Neutrophil (primary cell): ENCODE data around the gene HIVEP3.

Experiments
- H3K27ac ChIP-seq: fragments of 200-600 bp; sonication (generic); 2 replicates; pipeline ENCODE4 v1.5.1; 2016; ENCODE audit warnings: mild to moderate bottlenecking, moderate library complexity
- H3K27me3 ChIP-seq: fragments of 200-600 bp; sonication (generic); 2 replicates; pipeline ENCODE4 v1.6.0; 2016; ENCODE audit warnings: mild to moderate bottlenecking
- H3K36me3 ChIP-seq: fragments of 200-600 bp; sonication (generic); 2 replicates; pipeline ENCODE4 v1.5.1; 2017
- H3K4me1 ChIP-seq, 2 experiments: fragments of 200-600 bp in 1 of 2; sonication (generic) in 1 of 2; 1 replicate in 1 of 2; 2 replicates in 1 of 2; pipeline versions ENCODE4 v1.5.1 to v1.6.1; 2013 to 2016; ENCODE audit warnings: low read depth in 1 of 2, low read length in 1 of 2, mild to moderate bottlenecking in 1 of 2, moderate library complexity in 1 of 2; ENCODE audit not compliant: control insufficient read depth in 1 of 2, insufficient read depth in 1 of 2
- H3K4me3 ChIP-seq, 2 experiments: fragments of 200-600 bp in 1 of 2; sonication (generic) in 1 of 2; 1 replicate in 1 of 2; 2 replicates in 1 of 2; pipeline ENCODE4 v1.5.1; 2013 to 2016; ENCODE audit warnings: low read depth in 1 of 2, low read length in 1 of 2, mild to moderate bottlenecking in 1 of 2, moderate library complexity in 1 of 2
- H3K9me3 ChIP-seq: fragments of 200-600 bp; sonication (generic); 2 replicates; pipeline ENCODE4 v1.5.1; 2016
- TF ChIP-seq, protein P1 (sequence below): fragments of 200-600 bp; sonication (generic); IDR thresholded peaks from 2 replicates; pipeline ENCODE4 v1.5.1; 2016; ENCODE audit warnings: antibody characterized with exemption

The HIVEP3 gene

DNA sequence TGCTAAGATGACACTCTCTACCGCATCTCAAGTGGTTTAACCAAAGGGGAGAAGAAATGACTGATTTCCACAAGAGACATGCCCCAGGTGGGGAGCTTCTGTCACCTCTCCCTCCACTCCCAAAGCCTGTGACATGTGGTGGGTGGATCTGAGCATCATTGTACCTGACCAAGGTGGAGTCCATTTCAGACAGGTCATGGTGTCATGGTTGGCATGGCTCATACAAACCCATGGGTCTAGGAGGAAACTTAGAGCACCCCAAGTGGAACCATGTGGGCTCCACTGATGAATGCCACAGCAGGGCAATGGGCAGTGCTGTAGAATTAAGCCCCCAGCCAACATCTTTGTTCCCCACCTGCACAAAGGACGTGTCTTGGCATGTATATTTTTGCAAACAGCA, 302.7 kb downstream of the HIVEP3 start:
- H3K27ac ChIP-seq = no peak overlapping the region
- H3K9me3 ChIP-seq = no peaks in the 10 kb centered on the region
- TF ChIP-seq, protein P1, sequence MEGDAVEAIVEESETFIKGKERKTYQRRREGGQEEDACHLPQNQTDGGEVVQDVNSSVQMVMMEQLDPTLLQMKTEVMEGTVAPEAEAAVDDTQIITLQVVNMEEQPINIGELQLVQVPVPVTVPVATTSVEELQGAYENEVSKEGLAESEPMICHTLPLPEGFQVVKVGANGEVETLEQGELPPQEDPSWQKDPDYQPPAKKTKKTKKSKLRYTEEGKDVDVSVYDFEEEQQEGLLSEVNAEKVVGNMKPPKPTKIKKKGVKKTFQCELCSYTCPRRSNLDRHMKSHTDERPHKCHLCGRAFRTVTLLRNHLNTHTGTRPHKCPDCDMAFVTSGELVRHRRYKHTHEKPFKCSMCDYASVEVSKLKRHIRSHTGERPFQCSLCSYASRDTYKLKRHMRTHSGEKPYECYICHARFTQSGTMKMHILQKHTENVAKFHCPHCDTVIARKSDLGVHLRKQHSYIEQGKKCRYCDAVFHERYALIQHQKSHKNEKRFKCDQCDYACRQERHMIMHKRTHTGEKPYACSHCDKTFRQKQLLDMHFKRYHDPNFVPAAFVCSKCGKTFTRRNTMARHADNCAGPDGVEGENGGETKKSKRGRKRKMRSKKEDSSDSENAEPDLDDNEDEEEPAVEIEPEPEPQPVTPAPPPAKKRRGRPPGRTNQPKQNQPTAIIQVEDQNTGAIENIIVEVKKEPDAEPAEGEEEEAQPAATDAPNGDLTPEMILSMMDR = no peak
- no peaks in the 10 kb centered on the region for H3K27me3 ChIP-seq
- no peaks in the 10 kb centered on the region for H3K36me3 ChIP-seq
- no peaks in the 10 kb centered on the region for H3K4me1 ChIP-seq
- H3K4me3 ChIP-seq = no peak overlapping the region

DNA sequence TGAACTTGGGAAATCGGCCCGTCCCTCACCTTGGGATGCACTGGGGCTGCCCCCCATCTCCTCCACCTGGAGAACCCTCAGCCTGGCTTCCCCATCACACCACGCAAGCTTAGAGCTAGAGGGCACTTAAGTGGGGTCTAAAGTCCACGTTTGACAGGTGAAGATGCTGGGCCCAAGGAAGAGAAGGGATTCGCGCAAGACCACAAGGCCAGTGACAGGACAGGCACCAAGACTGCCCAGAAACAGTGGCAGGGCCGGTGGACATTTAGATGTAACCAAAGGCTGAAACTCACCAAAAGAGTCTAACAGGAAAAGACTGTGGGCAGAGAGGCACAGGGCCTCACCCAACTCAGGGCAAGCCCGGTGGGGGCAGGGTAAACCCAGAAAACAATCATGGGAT, 303.4 kb downstream of the HIVEP3 start:
- Histone ChIP-seq H3K4me3 (no peak overlapping the region), H3K27me3 (no peaks in the 10 kb centered on the region), H3K4me1 (no peaks in the 10 kb centered on the region), H3K36me3 (no peaks in the 10 kb centered on the region), H3K9me3 (no peaks in the 10 kb centered on the region), H3K27ac (no peak overlapping the region)
- TF ChIP-seq, protein P1 = no peak

DNA sequence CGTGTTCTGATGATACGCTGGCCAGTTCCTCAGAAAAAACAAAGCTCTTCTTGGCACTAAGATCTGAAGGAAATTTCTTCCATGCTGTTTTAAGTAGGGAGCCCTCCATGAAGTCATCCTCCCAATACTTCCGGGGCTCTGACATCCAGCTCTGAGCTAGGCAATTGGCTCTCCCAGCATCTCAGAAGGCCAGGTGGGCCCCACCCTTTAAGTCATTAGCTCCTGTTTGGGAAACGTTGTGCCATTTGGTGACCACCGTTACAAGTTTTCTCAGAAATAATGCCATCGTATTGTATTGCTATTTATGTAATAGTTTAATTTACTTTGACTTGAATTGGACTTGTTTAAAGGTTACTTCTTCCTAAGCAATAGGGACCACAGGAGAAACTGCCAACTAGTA, 303.9 kb downstream of the HIVEP3 start:
- H3K4me3 ChIP-seq = no peak overlapping the region
- H3K27me3 ChIP-seq = no peaks in the 10 kb centered on the region
- H3K36me3 ChIP-seq = no peaks in the 10 kb centered on the region
- no peaks in the 10 kb centered on the region for H3K4me1 ChIP-seq
- H3K27ac ChIP-seq = no peak overlapping the region
- TF ChIP-seq, protein P1 = no peak
- no peaks in the 10 kb centered on the region for H3K9me3 ChIP-seq

DNA sequence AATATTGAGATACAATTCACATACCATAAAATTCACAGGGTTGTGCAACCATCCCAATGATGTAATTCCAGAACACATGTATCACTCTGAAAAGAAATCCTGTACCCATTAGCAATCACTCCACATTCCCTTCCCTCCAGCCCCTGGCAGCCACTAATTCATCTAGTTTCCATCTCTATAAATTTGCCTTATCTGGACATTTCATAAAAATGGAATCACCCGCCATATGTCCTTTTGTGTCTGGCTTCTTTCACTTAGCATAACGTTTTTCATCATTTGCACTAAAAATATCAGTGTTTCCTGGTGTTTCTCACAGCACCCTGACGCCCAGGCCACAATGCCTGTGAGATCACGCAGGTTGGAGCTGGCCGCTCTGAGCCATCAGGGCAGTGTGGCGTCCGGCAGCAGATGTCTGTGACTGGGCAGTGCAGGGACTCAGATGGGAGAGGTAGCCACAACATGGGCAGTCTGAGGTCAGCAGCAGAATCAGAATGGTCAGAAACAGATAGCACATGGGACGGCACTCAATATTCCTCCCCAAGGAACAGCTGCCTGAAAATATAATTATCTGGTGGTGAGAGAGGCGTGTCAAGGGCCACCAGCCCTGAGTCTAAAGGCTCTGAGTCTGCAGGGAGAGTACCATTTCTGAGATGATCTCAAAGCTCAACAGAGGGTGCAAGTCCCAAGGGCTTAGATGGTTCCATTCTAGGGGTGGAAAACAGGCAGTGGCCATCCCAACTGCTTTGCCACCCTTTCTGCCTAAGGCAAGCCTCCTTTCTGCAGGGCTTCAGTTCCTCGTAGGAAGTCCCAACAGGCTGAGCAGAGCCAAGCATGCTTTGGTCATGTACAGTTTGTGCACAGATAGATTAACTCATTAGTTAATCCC, 304.8 kb downstream of the HIVEP3 start:
- H3K9me3 ChIP-seq = no peaks in the 10 kb centered on the region
- no peak overlapping the region for H3K27ac ChIP-seq
- no peaks in the 10 kb centered on the region for H3K27me3 ChIP-seq
- TF ChIP-seq, protein P1 = no peak
- H3K36me3 ChIP-seq = no peaks in the 10 kb centered on the region
- no peak overlapping the region for H3K4me3 ChIP-seq
- no peaks in the 10 kb centered on the region for H3K4me1 ChIP-seq

DNA sequence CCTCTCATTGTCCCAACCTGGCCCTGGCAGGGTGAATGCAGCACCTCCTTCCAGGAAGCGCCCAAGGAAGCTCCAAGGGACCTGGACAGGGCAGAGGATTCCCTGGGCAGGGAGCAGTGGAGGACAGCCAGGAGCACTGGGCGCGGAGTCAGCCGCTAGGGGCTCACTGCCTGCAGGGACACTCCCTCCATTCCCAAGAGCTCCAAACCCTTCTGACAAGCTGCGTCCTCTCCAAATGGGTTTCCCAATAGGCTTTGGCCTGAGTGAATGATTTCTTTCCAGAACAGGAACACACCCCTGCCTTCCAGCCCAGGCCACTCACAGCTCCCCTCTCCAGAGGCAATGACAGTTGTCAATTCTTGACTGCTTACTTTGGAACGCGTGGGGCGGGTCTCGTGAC, 305.8 kb downstream of the HIVEP3 start:
- Histone ChIP-seq H3K9me3 (no peaks in the 10 kb centered on the region), H3K4me1 (no peaks in the 10 kb centered on the region), H3K27me3 (no peaks in the 10 kb centered on the region), H3K4me3 (no peak overlapping the region), H3K27ac (no peak overlapping the region), H3K36me3 (no peaks in the 10 kb centered on the region)
- TF ChIP-seq, protein P1 = no peak
